ENCODE data around the gene CCDC141.

CCDC141 gene

GRCh38 chr2:178927173-178927572, 122.8 kb downstream of the CCDC141 start:
- Mint-ChIP-seq H3K27me3 (ENCODE audit: low read depth) (no peaks in the 10 kb centered on the region), H3K9me3 (peaks cover 9% of the 10 kb centered on the region), H3K4me1 (ENCODE audit: low read depth) (no peaks in the 10 kb centered on the region), H3K27ac (no peak overlapping the region), H3K36me3 (ENCODE audit: low read depth) (no peaks in the 10 kb centered on the region), H3K4me3 (no peak overlapping the region)

DNA sequence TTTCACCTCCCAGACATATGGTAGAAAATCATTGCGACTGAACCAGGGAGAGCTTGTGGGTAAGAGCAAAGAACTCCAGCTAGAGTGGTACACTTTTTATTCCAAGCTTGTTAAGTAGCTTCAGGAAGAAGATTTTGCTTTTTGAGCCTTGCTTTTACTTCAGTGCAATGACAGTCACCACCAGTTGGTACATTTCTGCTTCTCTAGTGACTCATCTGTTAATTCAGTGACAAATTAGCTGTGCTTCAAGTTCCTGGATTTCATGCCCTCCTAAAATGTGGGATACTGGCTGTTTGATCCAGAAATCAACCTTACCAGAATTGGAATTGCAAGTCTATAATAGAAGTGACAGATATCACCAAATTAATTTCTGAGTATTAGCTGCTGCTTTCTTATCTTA, 125.1 kb downstream of the CCDC141 start:
- no peak overlapping the region for H3K4me3 Mint-ChIP-seq
- no peaks in the 10 kb centered on the region for H3K9me3 Mint-ChIP-seq
- H3K4me1 Mint-ChIP-seq (ENCODE audit: low read depth) = no peaks in the 10 kb centered on the region
- no peaks in the 10 kb centered on the region for H3K27me3 Mint-ChIP-seq (ENCODE audit: low read depth)
- no peak overlapping the region for H3K27ac Mint-ChIP-seq
- no peaks in the 10 kb centered on the region for H3K36me3 Mint-ChIP-seq (ENCODE audit: low read depth)

DNA sequence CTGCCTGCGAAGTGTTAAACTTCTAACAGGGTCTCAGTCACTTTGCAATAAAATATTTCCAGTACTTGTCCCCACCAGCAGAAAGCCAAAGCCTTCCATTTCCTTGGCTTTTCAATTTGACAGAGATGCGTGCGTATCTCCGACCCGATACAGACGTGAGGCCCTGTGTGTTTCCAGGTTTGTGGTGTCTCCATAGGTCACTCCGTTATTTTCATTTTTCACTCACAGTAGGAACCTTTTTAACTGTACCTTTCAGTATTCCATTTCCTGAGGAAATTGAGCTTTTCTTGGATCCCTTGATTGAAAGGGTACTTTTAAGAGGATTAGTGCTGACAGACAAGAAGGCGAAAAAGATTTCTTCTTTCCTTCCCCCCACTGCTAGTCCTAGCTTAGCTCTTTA, 126.4 kb downstream of the CCDC141 start:
- no peaks in the 10 kb centered on the region for H3K9me3 Mint-ChIP-seq
- no peaks in the 10 kb centered on the region for H3K36me3 Mint-ChIP-seq (ENCODE audit: low read depth)
- no peak overlapping the region for H3K27ac Mint-ChIP-seq
- H3K27me3 Mint-ChIP-seq (ENCODE audit: low read depth) = no peaks in the 10 kb centered on the region
- no peak overlapping the region for H3K4me3 Mint-ChIP-seq
- H3K4me1 Mint-ChIP-seq (ENCODE audit: low read depth) = no peaks in the 10 kb centered on the region

GRCh38 chr2:178920916-178921513, 128.9 kb downstream of the CCDC141 start:
- no peak overlapping the region for H3K4me3 Mint-ChIP-seq
- no peaks in the 10 kb centered on the region for H3K9me3 Mint-ChIP-seq
- no peaks in the 10 kb centered on the region for H3K27me3 Mint-ChIP-seq (ENCODE audit: low read depth)
- no peaks in the 10 kb centered on the region for H3K4me1 Mint-ChIP-seq (ENCODE audit: low read depth)
- H3K27ac Mint-ChIP-seq = no peak overlapping the region
- no peaks in the 10 kb centered on the region for H3K36me3 Mint-ChIP-seq (ENCODE audit: low read depth)

DNA sequence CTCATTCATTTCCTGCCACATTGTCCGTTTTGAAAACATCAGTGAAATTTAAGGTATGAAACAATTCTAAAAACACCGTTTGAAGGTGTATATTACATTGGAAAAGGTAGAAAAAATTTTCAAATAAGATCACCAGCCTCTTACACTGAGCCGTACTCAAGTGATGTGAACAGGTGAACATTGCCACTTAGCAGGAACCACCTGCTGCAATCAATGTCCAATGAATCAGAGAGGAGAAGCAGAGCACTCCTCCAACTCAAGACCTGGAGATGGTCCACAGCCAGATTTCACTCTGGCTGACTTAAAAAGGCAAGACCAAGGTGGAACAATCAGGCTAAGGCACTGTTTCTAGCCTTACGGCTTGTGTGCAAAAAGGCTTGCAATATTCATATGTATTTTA, 132.4 kb downstream of the CCDC141 start:
- Mint-ChIP-seq H3K9me3 (no peaks in the 10 kb centered on the region), H3K4me1 (ENCODE audit: low read depth) (peaks cover 4% of the 10 kb centered on the region), H3K4me3 (no peak overlapping the region), H3K27me3 (ENCODE audit: low read depth) (no peaks in the 10 kb centered on the region), H3K27ac (no peak overlapping the region), H3K36me3 (ENCODE audit: low read depth) (no peaks in the 10 kb centered on the region)

GRCh38 chr2:178915423-178916173, 134.3 kb downstream of the CCDC141 start:
- H3K27me3 Mint-ChIP-seq (ENCODE audit: low read depth) = no peaks in the 10 kb centered on the region
- no peak overlapping the region for H3K27ac Mint-ChIP-seq
- no peak overlapping the region for H3K4me3 Mint-ChIP-seq
- H3K9me3 Mint-ChIP-seq = no peaks in the 10 kb centered on the region
- H3K4me1 Mint-ChIP-seq (ENCODE audit: low read depth) = peaks cover 4% of the 10 kb centered on the region
- H3K36me3 Mint-ChIP-seq (ENCODE audit: low read depth) = no peaks in the 10 kb centered on the region

- Mint-ChIP-seq H3K27ac (no peak overlapping the region), H3K9me3 (no peaks in the 10 kb centered on the region)
Measured at GRCh38 chr2:178914259-178914849, 135.6 kb downstream of the CCDC141 start.

GRCh38 chr2:178913049-178913441, 136.9 kb downstream of the CCDC141 start:
- H3K4me1 Mint-ChIP-seq (ENCODE audit: low read depth) = peaks cover 4% of the 10 kb centered on the region
- H3K4me3 Mint-ChIP-seq = no peak overlapping the region
- no peaks in the 10 kb centered on the region for H3K36me3 Mint-ChIP-seq (ENCODE audit: low read depth)
- H3K9me3 Mint-ChIP-seq = no peaks in the 10 kb centered on the region
- H3K27me3 Mint-ChIP-seq (ENCODE audit: low read depth) = no peaks in the 10 kb centered on the region
- H3K27ac Mint-ChIP-seq = no peak overlapping the region

More at GRCh38 chr2:178914259-178914849, 135.6 kb downstream of the CCDC141 start:
- H3K36me3 Mint-ChIP-seq (ENCODE audit: low read depth) = no peaks in the 10 kb centered on the region
- H3K27me3 Mint-ChIP-seq (ENCODE audit: low read depth) = no peaks in the 10 kb centered on the region
- H3K4me3 Mint-ChIP-seq = no peak overlapping the region
- H3K4me1 Mint-ChIP-seq (ENCODE audit: low read depth) = peaks cover 4% of the 10 kb centered on the region

DNA sequence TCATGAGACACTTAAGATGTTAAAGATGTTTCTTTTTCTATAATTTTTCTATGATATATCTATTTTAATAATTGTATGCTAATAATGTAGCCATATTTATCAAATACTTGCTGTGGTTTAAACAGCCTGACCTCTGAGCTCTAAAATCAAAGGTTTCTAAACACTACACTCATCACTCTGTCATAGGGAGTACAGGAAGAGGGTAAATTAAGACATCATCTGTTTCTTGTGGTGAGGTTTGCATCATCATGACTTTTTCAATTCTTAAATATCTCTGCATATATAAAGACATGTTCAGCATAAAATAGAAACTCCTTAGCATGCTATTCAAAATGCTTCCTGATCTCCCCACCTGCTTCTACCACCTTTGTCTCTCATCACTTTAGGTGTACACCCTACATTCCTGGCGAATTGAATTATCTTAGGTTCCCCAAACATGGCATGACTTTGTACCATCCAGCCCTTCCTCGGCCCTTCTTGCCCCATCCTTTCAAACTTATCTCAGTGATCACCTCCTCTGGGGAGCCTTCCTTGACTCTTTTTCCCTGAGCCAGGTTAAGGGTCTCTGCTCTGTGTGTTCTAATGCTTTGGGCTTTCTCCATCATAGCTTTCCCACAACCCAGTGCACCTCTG, 137.4 kb downstream of the CCDC141 start:
- Mint-ChIP-seq H3K4me1 (ENCODE audit: low read depth) (peaks cover 4% of the 10 kb centered on the region), H3K9me3 (no peaks in the 10 kb centered on the region), H3K4me3 (no peak overlapping the region), H3K27me3 (ENCODE audit: low read depth) (no peaks in the 10 kb centered on the region), H3K27ac (no peak overlapping the region), H3K36me3 (ENCODE audit: low read depth) (no peaks in the 10 kb centered on the region)

DNA sequence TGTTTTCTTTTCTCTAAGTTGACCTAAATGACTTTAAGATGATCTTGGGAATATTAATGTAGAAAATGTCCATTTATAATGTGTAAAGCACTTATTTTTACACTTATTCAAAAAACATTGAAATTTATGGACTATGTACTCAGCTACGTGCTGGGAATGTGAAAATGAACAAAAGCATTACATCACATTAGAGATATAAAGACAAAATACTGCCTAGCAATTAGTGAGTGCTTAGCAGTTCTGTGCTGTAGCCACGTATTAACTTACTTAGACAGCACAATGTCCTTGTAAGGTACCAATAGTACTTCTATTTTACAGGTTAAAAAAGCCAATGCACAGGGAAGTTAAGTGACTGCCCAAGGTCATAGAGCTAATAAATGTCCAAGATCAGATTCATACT, 138.9 kb downstream of the CCDC141 start:
- Mint-ChIP-seq H3K27ac (no peak overlapping the region), H3K4me1 (ENCODE audit: low read depth) (peaks cover 4% of the 10 kb centered on the region), H3K4me3 (no peak overlapping the region), H3K27me3 (ENCODE audit: low read depth) (no peaks in the 10 kb centered on the region), H3K9me3 (no peaks in the 10 kb centered on the region), H3K36me3 (ENCODE audit: low read depth) (no peaks in the 10 kb centered on the region)

DNA sequence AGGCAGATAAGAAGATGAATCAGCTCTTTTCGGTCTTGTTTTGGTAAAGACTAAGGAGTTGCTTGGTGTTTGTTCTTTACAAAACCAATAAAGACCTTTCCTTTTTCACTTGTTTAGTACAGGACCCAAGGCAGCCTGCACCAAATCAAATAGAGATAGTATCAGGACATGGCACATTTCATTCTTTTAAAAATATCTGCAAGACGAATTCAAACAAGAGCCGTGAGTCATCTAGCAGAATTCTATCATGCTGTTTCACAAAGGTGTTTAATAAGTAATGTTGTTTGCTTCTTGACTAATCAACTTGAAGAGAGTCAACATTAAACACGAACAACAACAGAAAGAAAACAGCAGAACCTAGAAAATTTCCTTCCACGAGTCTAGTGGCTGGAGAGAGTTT, 139.9 kb downstream of the CCDC141 start:
- Mint-ChIP-seq H3K27me3 (ENCODE audit: low read depth) (no peaks in the 10 kb centered on the region), H3K4me1 (ENCODE audit: low read depth) (peaks cover 4% of the 10 kb centered on the region), H3K9me3 (no peaks in the 10 kb centered on the region), H3K36me3 (ENCODE audit: low read depth) (no peaks in the 10 kb centered on the region), H3K4me3 (no peak overlapping the region), H3K27ac (no peak overlapping the region)

GRCh38 chr2:178909507-178909906, 140.4 kb downstream of the CCDC141 start:
- H3K27ac Mint-ChIP-seq = no peak overlapping the region
- no peaks in the 10 kb centered on the region for H3K36me3 Mint-ChIP-seq (ENCODE audit: low read depth)
- no peak overlapping the region for H3K4me3 Mint-ChIP-seq
- peaks cover 4% of the 10 kb centered on the region for H3K4me1 Mint-ChIP-seq (ENCODE audit: low read depth)
- H3K9me3 Mint-ChIP-seq = no peaks in the 10 kb centered on the region
- H3K27me3 Mint-ChIP-seq (ENCODE audit: low read depth) = no peaks in the 10 kb centered on the region

DNA sequence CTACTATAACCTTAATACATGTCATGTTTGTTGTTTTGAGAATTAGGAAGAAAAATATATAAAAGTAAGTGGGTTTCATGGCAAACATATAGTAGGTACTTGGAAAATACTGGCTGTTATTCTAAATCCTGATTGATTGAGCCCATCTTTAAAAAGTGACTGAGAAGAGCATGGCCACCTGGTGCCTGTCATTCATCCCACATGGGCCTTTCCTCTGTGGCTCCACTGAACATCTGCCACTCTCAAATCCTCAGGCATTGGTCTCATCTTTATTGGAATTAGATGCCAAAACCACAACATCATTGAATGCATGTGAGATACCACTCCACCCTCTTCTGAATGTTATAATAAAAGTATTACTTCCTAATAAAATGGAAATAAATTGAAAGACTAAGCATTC, 141.1 kb downstream of the CCDC141 start:
- no peaks in the 10 kb centered on the region for H3K27me3 Mint-ChIP-seq (ENCODE audit: low read depth)

GRCh38 chr2:178905261-178905660, 144.7 kb downstream of the CCDC141 start:
- no peaks in the 10 kb centered on the region for H3K27me3 Mint-ChIP-seq (ENCODE audit: low read depth)
- no peak overlapping the region for H3K4me3 Mint-ChIP-seq
- H3K27ac Mint-ChIP-seq = no peak overlapping the region
- H3K9me3 Mint-ChIP-seq = no peaks in the 10 kb centered on the region
- H3K36me3 Mint-ChIP-seq (ENCODE audit: low read depth) = no peaks in the 10 kb centered on the region
- no peaks in the 10 kb centered on the region for H3K4me1 Mint-ChIP-seq (ENCODE audit: low read depth)

More for the DNA sequence above, 141.1 kb downstream of the CCDC141 start:
- Mint-ChIP-seq H3K9me3 (no peaks in the 10 kb centered on the region), H3K4me3 (no peak overlapping the region), H3K27ac (no peak overlapping the region), H3K4me1 (ENCODE audit: low read depth) (peaks cover 4% of the 10 kb centered on the region), H3K36me3 (ENCODE audit: low read depth) (no peaks in the 10 kb centered on the region)

GRCh38 chr2:178899656-178900055, 150.3 kb downstream of the CCDC141 start:
- Mint-ChIP-seq H3K27ac (no peak overlapping the region), H3K4me1 (ENCODE audit: low read depth) (no peaks in the 10 kb centered on the region), H3K27me3 (ENCODE audit: low read depth) (no peaks in the 10 kb centered on the region), H3K9me3 (no peaks in the 10 kb centered on the region), H3K4me3 (no peak overlapping the region), H3K36me3 (ENCODE audit: low read depth) (no peaks in the 10 kb centered on the region)
